Stimulated activated CD8-positive, alpha-beta memory T cell treated with anti-CD3 and anti-CD28 coated beads, Interleukin-15, amount 100 ng/mL, for 4 hours (primary cell): ENCODE measurements around the gene CHTOP.
A peak's percentile ranks its signal among the peaks of the same experiment; 100 is the strongest.

ENCODE experiments used
- DNase-seq, 2 donors: peaks; one replicate each; pipeline ENCODE4 v3.0.0-alpha.2; 2020; ENCODE audit warnings: low read depth in 2 of 2

Gene CHTOP

GRCh38 chr1:153612755-153613331, 21.0 kb upstream of the CHTOP start, which contains the start of gene S100A16:
S100A16 (minus strand) TSS chr1:153613137; CDS start chr1:153608151, 4,986 bp downstream.
- DNase-seq = no peak

GRCh38 chr1:153613406-153613805, 20.5 kb upstream of the CHTOP start:
- DNase-seq = no peak

GRCh38 chr1:153614189-153614900, 19.5 kb upstream of the CHTOP start:
- no peak for DNase-seq

- no peak for DNase-seq
Observed at GRCh38 chr1:153614906-153615305, 19.0 kb upstream of the CHTOP start.

GRCh38 chr1:153615406-153615805, 18.5 kb upstream of the CHTOP start:
- no peak for DNase-seq

- no peak for DNase-seq
Observed at GRCh38 chr1:153616144-153616916, 17.5 kb upstream of the CHTOP start, which contains the start of gene S100A14. S100A14 (minus strand) TSS chr1:153616325; CDS start chr1:153615858, 467 bp downstream.

GRCh38 chr1:153616917-153617311, 17.0 kb upstream of the CHTOP start:
- no peak for DNase-seq

GRCh38 chr1:153617663-153618062, 16.2 kb upstream of the CHTOP start:
- peak in 1 of 2 donors; percentile 44 for DNase-seq

GRCh38 chr1:153619171-153619570, 14.7 kb upstream of the CHTOP start:
- DNase-seq = no peak

GRCh38 chr1:153623101-153623500, 10.8 kb upstream of the CHTOP start:
- DNase-seq = no peak

GRCh38 chr1:153624965-153625611, 8.8 kb upstream of the CHTOP start:
- DNase-seq = no peak

- no peak for DNase-seq
Observed at GRCh38 chr1:153626477-153626903, 7.4 kb upstream of the CHTOP start.

- DNase-seq = no peak
Observed at GRCh38 chr1:153626904-153627714, 6.8 kb upstream of the CHTOP start, which contains the start of gene S100A13. S100A13 (minus strand) TSS chr1:153627505; CDS start chr1:153626472, 1,033 bp downstream.

GRCh38 chr1:153627715-153628626, 5.9 kb upstream of the CHTOP start, which contains the start of gene S100A1:
S100A1 (plus strand) TSS chr1:153628434; CDS start chr1:153630522, 2,088 bp downstream.
- no peak for DNase-seq

GRCh38 chr1:153628638-153629342, 5.1 kb upstream of the CHTOP start:
- DNase-seq = no peak

GRCh38 chr1:153629343-153629665, 4.6 kb upstream of the CHTOP start:
- no peak for DNase-seq

- DNase-seq = no peak
Observed at GRCh38 chr1:153629971-153630370, 3.9 kb upstream of the CHTOP start.

- no peak for DNase-seq
Observed at GRCh38 chr1:153630384-153630783, 3.5 kb upstream of the CHTOP start.
